ENCODE results near the gene KCMF1.

Gene KCMF1

GRCh38 chr2:84986018-84986417 is 15.1 kb downstream of the KCMF1 start:
- no peak for DNase-seq (ENCODE audit: low read depth)

- DNase-seq (ENCODE audit: low read depth): no peak
These were observed 18.5 kb downstream of the KCMF1 start for GRCh38 chr2:84989422-84989821.

- no peak for DNase-seq (ENCODE audit: low read depth)
These were observed 19.0 kb downstream of the KCMF1 start for GRCh38 chr2:84989927-84990326.

DNA sequence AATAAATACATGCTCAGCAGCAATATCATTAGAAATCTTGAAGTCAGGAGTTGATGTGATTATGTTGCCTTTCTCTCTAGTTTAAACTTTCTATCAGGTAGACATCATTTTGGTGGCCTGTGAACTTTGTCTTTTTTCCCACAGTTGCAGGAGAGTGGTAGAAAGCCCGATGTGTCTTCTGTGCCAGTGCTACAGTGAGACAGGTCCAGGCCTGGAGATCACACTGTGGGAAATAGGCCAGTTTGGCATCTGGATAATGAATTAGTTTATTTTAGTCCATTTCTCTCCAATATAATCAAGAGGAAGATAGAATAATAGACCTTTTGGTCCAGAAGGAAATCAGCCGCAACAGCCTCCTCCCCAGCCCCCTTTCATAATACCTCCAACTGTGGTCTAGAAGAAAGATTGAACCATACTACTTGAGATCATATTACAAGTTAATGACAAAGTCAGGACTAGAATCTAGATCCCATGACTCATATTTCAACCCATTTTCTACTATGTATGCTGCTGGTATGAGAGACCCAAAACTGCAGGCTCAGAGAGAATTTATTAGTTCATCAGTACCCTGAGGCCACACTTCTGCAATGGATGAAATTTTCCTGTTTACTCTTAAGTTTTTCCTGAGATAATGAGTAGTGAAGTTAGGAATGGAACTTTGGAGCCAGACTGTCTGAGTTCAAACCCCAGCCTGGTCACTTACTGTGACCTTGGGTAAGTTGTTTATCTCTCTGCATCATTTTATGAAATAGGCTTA is 20.6 kb downstream of the KCMF1 start:
- DNase-seq (ENCODE audit: low read depth): no peak

GRCh38 chr2:84995826-84996225 is 24.9 kb downstream of the KCMF1 start:
- no peak for DNase-seq (ENCODE audit: low read depth)

GRCh38 chr2:84996909-84997308 is 25.9 kb downstream of the KCMF1 start:
- no peak for DNase-seq (ENCODE audit: low read depth)

GRCh38 chr2:84999553-84999955 is 28.6 kb downstream of the KCMF1 start:
- no peak for DNase-seq (ENCODE audit: low read depth)

GRCh38 chr2:85001595-85001994 is 30.6 kb downstream of the KCMF1 start:
- DNase-seq (ENCODE audit: low read depth): no peak

DNA sequence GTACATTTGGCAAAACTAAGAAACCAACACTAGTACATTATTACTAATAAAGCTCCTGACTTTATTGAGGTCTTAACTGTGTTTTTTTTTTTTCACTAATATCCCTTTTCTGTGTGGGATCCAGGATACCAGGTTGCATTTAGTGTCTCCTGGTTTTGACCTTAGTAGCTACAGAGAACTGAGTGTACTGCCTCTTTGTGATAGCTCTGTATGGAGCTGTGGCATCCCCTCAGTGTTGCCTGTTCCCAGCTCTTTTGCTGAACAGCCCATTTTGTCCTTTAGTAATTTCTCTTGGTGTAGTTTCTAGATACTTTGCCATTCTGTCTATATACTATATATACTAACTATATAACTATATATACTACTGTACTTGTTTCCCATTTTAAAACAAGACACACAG is 31.6 kb downstream of the KCMF1 start:
- no peak for DNase-seq (ENCODE audit: low read depth)

DNA sequence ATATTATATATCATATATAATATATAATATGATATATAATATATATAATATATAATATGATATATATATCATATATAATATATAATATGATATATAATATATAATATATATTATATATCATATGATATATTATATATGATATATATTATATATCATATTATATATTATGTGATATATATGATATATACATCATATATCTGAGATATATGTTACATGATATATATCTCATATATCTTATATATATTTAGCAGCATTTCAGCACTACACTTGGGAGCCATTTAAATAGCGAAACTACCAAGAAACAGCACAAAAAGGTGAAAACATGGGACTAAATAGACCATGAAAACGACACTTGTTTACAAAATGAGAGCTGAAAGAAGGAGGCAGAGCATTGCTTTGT is 37.3 kb downstream of the KCMF1 start:
- no peak for DNase-seq (ENCODE audit: low read depth)

DNA sequence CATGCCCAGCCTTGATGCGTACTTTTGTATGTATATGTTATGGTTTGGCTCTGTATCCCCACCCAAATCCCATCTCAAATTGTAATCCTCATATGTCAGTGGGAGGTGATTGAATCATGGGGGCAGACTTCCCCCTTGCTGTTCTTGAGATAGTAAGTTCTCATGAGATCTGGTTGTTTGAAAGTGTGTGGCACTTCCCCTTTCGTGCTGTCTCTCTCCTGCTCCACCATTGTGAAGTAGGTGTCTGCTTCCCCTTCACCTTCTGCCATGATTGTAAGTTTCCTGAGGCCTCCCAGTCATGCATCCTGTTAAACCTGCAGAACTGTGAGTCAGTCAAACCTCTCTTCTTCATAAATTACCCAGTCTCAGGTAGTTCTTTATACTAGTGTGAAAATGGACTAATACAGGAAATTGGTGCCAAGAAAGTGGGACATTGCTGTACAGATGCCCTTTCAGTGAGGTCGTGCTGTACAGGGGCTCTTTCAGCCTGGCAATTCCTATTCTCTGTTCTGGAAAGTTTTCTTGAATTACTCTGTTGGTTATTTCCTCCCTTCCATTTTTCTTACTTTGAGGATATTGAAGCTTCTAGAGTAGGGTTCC is 38.2 kb downstream of the KCMF1 start:
- DNase-seq (ENCODE audit: low read depth): no peak

DNA sequence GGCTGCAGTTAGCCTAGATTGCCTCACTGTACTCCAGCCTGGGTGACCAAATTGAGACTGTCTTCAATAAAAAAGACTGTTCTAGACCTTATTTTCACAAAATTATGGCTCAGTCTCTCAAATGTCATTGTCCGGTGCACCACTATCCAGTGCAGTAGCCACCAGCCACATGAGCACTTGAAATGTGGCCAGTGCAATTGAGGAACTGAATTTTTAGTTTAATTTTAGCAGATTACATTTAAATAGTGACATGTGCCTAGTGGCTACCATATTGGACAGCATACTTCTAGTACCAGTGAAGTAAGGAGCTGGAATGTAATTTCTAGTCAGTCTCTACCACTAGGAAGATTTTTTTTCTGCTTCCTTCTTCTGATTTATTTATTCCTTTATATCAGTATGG is 39.4 kb downstream of the KCMF1 start:
- DNase-seq (ENCODE audit: low read depth): no peak

DNA sequence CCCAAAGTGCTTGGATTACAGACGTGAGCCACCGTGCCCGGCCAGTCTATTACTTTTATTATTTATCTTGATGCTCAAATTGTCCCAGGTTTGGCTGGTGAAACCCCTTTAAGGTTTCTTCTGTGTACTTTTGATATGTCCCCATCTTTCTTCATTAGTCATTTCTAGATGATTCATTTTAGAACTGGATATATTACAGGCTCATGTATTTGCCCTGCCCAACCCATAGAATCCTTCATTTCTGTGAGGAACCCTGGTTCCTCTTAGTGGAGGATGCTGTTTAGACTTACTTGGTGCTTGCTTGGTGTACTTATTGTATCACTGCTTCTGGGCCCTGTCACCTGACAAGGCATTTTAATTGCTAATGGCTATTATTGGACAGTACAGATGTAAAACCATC is 40.1 kb downstream of the KCMF1 start:
- no peak for DNase-seq (ENCODE audit: low read depth)

- DNase-seq (ENCODE audit: low read depth): no peak
These were observed 40.8 kb downstream of the KCMF1 start for GRCh38 chr2:85011747-85012146.

GRCh38 chr2:85012431-85012830 is 41.5 kb downstream of the KCMF1 start:
- no peak for DNase-seq (ENCODE audit: low read depth)

DNA sequence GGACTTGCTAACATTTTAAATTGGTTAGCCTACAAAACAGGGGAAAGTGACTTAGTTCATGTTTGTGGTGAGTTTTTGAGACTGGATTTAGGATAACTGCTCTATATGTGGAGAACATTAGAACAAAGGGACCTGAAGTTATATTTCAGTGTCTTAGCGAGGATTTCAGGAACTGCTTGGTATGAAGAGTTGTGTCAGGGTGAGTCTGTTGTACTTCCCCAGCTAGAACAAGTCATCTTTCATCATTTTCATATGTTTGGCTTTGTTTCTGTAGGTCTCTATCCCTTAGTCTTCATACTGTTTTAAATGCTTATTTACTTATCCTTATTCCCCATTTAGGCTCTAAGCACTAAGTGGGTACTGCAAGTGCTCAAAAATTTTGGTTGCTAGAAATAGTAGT is 41.9 kb downstream of the KCMF1 start:
- DNase-seq (ENCODE audit: low read depth): no peak

DNA sequence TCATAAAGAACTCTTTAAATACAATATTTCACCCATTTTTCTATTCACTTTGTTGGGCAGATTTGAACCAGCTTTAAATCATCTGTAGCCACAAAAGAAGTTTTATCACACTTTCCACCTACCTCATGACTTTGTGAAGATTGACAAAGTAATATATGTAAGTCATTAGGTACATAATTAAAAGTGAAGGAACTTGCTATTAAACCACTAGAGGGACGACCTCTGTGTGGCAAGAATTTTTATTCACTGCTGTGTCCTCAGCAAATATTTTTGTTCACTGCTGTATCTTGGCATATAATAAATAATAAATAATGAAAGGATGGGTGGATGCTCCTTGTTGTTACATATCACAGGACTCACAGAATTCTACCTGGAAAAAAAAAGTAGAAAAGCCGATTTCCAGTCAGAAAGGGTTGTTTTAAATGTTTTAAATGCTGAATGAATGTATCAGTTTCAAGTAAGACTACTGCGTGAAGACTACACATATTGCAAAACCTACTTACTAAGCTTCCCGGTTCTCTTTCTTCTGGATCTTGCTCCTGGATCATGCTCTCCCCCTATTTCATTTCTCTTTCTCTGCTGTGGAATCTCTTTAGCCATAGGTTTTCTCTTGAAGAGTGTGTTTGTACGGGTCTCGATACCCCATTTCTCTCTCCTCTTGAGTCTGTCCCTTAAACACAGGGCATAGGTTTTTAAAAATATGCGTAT is 44.8 kb downstream of the KCMF1 start:
- DNase-seq (ENCODE audit: low read depth): no peak

GRCh38 chr2:85016446-85016845 is 45.5 kb downstream of the KCMF1 start:
- DNase-seq (ENCODE audit: low read depth): no peak

DNA sequence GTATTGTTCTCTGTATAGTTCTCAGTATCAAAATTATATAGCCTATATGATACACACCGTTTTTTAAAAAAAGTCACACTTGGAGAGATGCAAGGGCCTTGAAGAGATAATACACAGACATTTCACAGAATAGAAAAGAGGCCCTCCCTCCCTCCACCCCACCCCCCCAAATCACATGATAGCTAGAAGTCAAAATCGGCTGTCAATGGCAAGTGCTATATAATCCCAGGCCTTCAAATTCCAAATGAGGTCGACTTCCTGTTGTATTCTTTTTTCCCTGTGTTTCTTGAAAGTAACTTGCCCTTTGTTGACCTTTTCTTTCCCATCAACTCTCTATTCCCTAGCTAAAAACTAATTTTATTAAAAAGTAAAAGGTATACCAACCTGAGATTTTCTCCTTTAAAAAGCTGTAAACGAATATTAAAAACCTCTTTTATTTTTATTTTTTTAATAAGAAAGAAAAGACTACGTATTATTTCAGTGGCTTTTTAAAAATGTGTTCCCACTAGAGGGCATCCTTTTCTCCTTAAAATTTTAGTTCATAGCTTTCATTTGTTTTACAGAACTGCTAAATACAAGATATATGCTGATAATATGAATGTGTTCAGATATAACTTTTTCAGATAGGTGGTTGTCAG is 46.6 kb downstream of the KCMF1 start:
- DNase-seq (ENCODE audit: low read depth): no peak

DNA sequence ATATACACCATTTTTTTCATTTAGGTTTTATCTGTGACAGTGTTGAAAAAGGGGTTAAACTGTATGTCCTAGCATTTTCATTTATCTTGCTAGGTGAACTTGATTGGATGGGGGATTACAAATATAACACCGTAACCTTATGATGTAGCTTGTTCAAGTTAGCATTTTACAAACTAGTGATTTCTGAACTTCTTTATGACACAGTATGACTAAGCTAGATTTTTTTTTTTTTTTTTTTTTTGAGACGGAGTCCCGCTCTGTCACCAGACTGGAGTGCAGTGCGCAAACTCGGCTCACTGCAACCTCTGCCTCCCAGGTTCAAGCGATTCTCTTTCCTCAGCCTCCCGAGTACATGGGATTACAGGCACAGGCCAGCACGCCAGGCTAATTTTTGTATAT is 47.1 kb downstream of the KCMF1 start:
- DNase-seq (ENCODE audit: low read depth): no peak

DNA sequence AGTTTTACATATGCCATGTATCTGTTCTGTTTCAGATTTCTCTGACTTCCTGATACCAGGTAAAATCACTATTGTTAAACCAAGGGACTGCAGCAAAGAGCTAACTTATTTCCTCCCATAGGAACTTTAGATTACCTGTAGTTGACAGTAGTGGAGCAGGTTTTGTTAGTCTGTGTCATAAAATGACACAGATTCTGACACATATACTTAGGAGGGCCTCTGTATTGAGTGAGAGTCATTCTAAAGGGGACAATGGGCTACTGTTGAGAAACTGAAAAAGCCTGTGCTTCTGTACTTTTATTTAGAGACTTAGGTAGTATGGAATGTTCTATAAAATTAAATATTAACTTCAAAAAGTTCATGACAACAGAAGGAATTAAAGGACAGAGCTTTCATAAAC is 48.2 kb downstream of the KCMF1 start:
- no peak for DNase-seq (ENCODE audit: low read depth)

GRCh38 chr2:85022232-85022631 is 51.3 kb downstream of the KCMF1 start:
- DNase-seq (ENCODE audit: low read depth): no peak
